Neural progenitor cell (in vitro differentiated cells): Measurements from ENCODE around the gene SPTB. TPM values are rescaled to one million over a fixed set of nuclear protein-coding genes. Genes with fewer than 3 reads are reported as not detected.

Experiments
- DNase-seq: peaks from one replicate; pipeline ENCODE4 v3.0.0-alpha.2; 2016; ENCODE audit warnings: low spot score
- H2AFZ ChIP-seq: fragments of 200-600 bp; sonication (generic); replicated peaks from 2 replicates; pipeline ENCODE4 v1.6.1; 2016; ENCODE audit warnings: antibody characterized with exemption
- H3F3A ChIP-seq: fragments of 200-600 bp; sonication (generic); 2 replicates; pipeline ENCODE4 v1.6.1; 2016; ENCODE audit warnings: antibody characterized with exemption, low read depth
- H3K27ac ChIP-seq: fragments of 200-600 bp; sonication (generic); 2 replicates; pipeline ENCODE4 v1.5.1; 2016; ENCODE audit warnings: mild to moderate bottlenecking
- H3K27me3 ChIP-seq: fragments of 200-600 bp; sonication (generic); 2 replicates; pipeline ENCODE4 v1.6.1; 2016; ENCODE audit warnings: mild to moderate bottlenecking, moderate library complexity
- H3K36me3 ChIP-seq: fragments of 200-600 bp; sonication (generic); 2 replicates; pipeline ENCODE4 v1.5.1; 2016
- H3K4me1 ChIP-seq: fragments of 200-600 bp; sonication (generic); 2 replicates; pipeline ENCODE4 v1.6.1; 2016; ENCODE audit warnings: mixed run types
- H3K4me2 ChIP-seq: fragments of 200-600 bp; sonication (generic); 2 replicates; pipeline ENCODE4 v1.6.1; 2016
- H3K4me3 ChIP-seq: fragments of 200-600 bp; sonication (generic); 2 replicates; pipeline ENCODE4 v1.5.1; 2016
- H3K79me2 ChIP-seq: fragments of 200-600 bp; sonication (generic); 2 replicates; pipeline ENCODE4 v1.6.1; 2016; ENCODE audit warnings: low read depth
- H3K9ac ChIP-seq: fragments of 200-600 bp; sonication (generic); 2 replicates; pipeline ENCODE4 v1.6.1; 2016
- H3K9me3 ChIP-seq: fragments of 200-600 bp; sonication (generic); 2 replicates; pipeline ENCODE4 v1.5.1; 2016; ENCODE audit warnings: low read depth
- H4K20me1 ChIP-seq: fragments of 200-600 bp; sonication (generic); 2 replicates; pipeline ENCODE4 v1.6.1; 2016; ENCODE audit warnings: low read depth
- H3K27ac Mint-ChIP-seq: 3 replicates; pipeline ENCODE4 v1.8.0; 2021; ENCODE audit warnings: mixed read lengths
- H3K27me3 Mint-ChIP-seq: 2 replicates; pipeline ENCODE4 v1.8.0; 2022; ENCODE audit warnings: low read depth, mild to moderate bottlenecking, inconsistent platforms, moderate library complexity, mixed read lengths; ENCODE audit not compliant: insufficient read depth
- H3K36me3 Mint-ChIP-seq: 3 replicates; pipeline ENCODE4 v1.8.0; 2021; ENCODE audit warnings: mixed read lengths
- H3K4me1 Mint-ChIP-seq: 3 replicates; pipeline ENCODE4 v1.8.0; 2021; ENCODE audit warnings: mixed read lengths
- H3K4me3 Mint-ChIP-seq: 3 replicates; pipeline ENCODE4 v1.8.0; 2021; ENCODE audit warnings: mild to moderate bottlenecking, moderate library complexity, mixed read lengths
- H3K9me3 Mint-ChIP-seq: 3 replicates; pipeline ENCODE4 v1.8.0; 2020; ENCODE audit warnings: mixed read lengths
- CTCF ChIP-seq: fragments of 200-600 bp; sonication (generic); IDR thresholded peaks from 2 replicates; pipeline ENCODE4 v1.5.1; 2017; ENCODE audit warnings: antibody characterized with exemption, mild to moderate bottlenecking
- EZH2 ChIP-seq: fragments of 200-600 bp; sonication (generic); IDR thresholded peaks from 2 replicates; pipeline ENCODE4 v1.6.1; 2017; ENCODE audit warnings: antibody characterized with exemption, mild to moderate bottlenecking, moderate library complexity
- EZH2phosphoT487 ChIP-seq: fragments of 200-600 bp; sonication (generic); IDR thresholded peaks from 2 replicates; pipeline ENCODE4 v1.6.1; 2017; ENCODE audit warnings: antibody characterized with exemption
- total RNA-seq: library from RNA; depleted of rRNA; stranded (reverse); fragments of >200 nt; gene quantifications from 2 replicates; pipeline ENCODE4 v1.2.3, GENCODE V29; 2015; ENCODE audit warnings: low replicate concordance

Gene SPTB
- total RNA-seq, 1 donor from 2014 or later, result 0.09 TPM

GRCh38 chr14:64720131-64720576, 159.6 kb downstream of the SPTB start:
- Mint-ChIP-seq H3K4me3 (no peak overlapping the region), H3K36me3 (peaks cover 15% of the 10 kb centered on the region), H3K27me3 (peaks cover 31% of the 10 kb centered on the region), H3K4me1 (peaks cover 55% of the 10 kb centered on the region), H3K27ac (no peak overlapping the region), H3K9me3 (peaks cover 6% of the 10 kb centered on the region)
- Histone ChIP-seq H3F3A (peaks cover 44% of the 10 kb centered on the region), H3K27ac (no peak overlapping the region), H3K4me2 (no peak overlapping the region), H3K4me1 (peaks cover 71% of the 10 kb centered on the region), H3K27me3 (no peaks in the 10 kb centered on the region), H4K20me1 (peaks cover 96% of the 10 kb centered on the region), H3K4me3 (no peak overlapping the region), H2AFZ (no peak overlapping the region), H3K79me2 (peaks cover 89% of the 10 kb centered on the region), H3K36me3 (no peaks in the 10 kb centered on the region), H3K9ac (no peak overlapping the region), H3K9me3 (no peaks in the 10 kb centered on the region)
- DNase-seq, result no peak
- TF ChIP-seq CTCF (no peak), EZH2 (no peak), EZH2phosphoT487 (no peak)

DNA sequence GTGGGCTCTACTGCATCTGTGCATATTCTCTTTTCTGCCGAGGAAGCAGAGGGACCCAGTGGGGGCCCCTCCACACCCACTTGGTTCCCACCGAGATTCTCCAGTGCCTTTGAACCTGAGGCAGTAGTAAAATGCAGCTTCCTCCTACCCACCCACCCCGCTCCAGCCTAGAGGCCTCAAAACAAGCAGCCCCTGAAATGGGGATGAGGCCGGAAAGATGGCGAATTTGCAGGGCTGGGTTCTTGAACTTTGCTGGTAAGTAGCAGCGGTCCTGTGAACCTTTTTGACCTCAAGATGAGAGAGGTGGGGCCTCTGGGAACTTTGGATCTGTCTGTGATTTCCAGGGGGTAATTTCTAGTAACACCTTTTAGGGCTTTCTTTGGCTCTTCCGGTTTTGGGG, 160.1 kb downstream of the SPTB start:
- no peaks in the 10 kb centered on the region for H3K36me3 ChIP-seq
- H3K27ac ChIP-seq, result no peak overlapping the region
- no peak overlapping the region for H3K4me2 ChIP-seq
- H3K27me3 ChIP-seq, result no peaks in the 10 kb centered on the region
- Mint-ChIP-seq H3K27ac (no peak overlapping the region), H3K27me3 (peaks cover 29% of the 10 kb centered on the region), H3K9me3 (peaks cover 7% of the 10 kb centered on the region), H3K4me1 (peaks cover 52% of the 10 kb centered on the region), H3K4me3 (no peak overlapping the region), H3K36me3 (peaks cover 15% of the 10 kb centered on the region)
- peaks cover 92% of the 10 kb centered on the region for H3K79me2 ChIP-seq
- no peak for TF ChIP-seq CTCF
- no peak for TF ChIP-seq EZH2phosphoT487
- TF ChIP-seq EZH2, result no peak
- no peak overlapping the region for H3K9ac ChIP-seq
- no peak overlapping the region for H3K4me3 ChIP-seq
- no peak for DNase-seq
- H3K4me1 ChIP-seq, result peaks cover 65% of the 10 kb centered on the region
- peaks cover 44% of the 10 kb centered on the region for H3F3A ChIP-seq
- peaks cover 94% of the 10 kb centered on the region for H4K20me1 ChIP-seq
- no peak overlapping the region for H2AFZ ChIP-seq
- H3K9me3 ChIP-seq, result no peaks in the 10 kb centered on the region

DNA sequence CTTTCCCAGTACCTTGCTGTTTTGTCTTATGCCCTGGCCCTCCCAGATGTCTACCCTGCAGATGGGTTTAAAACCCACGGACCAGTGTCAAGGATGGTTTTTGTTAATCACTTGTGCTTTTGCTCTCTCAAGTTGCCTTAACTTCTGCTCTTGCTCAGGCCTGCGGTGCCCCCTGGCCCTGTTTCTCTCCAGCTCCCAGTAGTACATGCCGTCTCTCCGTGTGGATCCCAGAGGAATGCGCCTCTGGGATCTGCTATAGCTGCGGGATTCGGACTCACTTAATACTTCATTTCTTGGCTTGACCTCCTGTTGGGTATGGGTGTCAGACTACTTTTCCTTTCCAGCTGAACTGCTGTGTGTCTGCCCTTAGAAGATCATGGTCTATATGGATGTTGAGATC, 160.9 kb downstream of the SPTB start:
- peaks cover under 1% of the 10 kb centered on the region for H3K36me3 ChIP-seq
- H3K27me3 Mint-ChIP-seq, result peaks cover 26% of the 10 kb centered on the region

More for the DNA sequence above, 160.9 kb downstream of the SPTB start:
- Histone ChIP-seq H3K9me3 (peaks cover 6% of the 10 kb centered on the region), H3K27me3 (no peaks in the 10 kb centered on the region), H3K27ac (no peak overlapping the region), H3K4me1 (peaks cover 57% of the 10 kb centered on the region), H3K4me3 (no peak overlapping the region), H4K20me1 (peaks cover 86% of the 10 kb centered on the region), H2AFZ (no peak overlapping the region), H3F3A (peaks cover 44% of the 10 kb centered on the region), H3K4me2 (no peak overlapping the region), H3K79me2 (peaks cover 97% of the 10 kb centered on the region), H3K9ac (no peak overlapping the region)
- DNase-seq, result no peak
- Mint-ChIP-seq H3K4me1 (peaks cover 44% of the 10 kb centered on the region), H3K4me3 (no peak overlapping the region), H3K36me3 (peaks cover 20% of the 10 kb centered on the region), H3K9me3 (peaks cover 14% of the 10 kb centered on the region), H3K27ac (no peak overlapping the region)
- TF ChIP-seq EZH2phosphoT487, result no peak
- TF ChIP-seq EZH2, result no peak
- TF ChIP-seq CTCF, result no peak
